T-helper 2 cell treated with Interferon-gamma antibody and Interleukin-4, amounts not matched to agents 100 ng/mL and 5 ng/mL, for 36 hours (primary cell): ENCODE data around the gene MST1. TPM values are rescaled to one million over a fixed set of nuclear protein-coding genes. Genes with fewer than 3 reads are reported as not detected.

ENCODE experiments used
- intact Hi-C: fragments of 100-400 bp; cut with micrococcal nuclease; formaldehyde crosslinking; loops from one replicate; pipeline ENCODE4 v1.15.1; 2023
- total RNA-seq: library from RNA; stranded (reverse); gene quantifications from 2 replicates; pipeline ENCODE4 v1.2.3, GENCODE V29; 2022

Gene MST1
- total RNA-seq, 1 donor from 2014 or later: 10.4 TPM

DNA sequence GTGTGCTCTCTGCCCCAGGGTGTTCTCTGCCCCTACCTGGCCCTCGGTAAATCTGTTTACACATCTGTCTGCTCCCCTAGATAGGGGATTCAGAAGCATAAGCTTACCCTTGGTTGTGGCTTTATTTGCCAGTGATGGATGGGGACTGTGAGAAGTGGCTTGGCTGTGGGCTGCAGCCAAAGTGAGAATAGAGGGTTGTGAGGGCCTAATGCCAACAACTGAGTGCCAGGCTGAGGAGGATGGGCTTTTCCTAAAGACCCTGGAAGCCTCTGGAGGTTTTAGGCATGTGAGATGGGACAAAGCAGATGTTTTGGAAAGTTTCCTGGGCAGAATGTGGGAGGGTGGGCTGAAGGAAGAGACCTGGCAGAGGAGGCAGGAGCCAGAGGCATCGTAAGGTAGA is 30.6 kb downstream of the MST1 start:
- intact Hi-C loops: no loop called here

DNA sequence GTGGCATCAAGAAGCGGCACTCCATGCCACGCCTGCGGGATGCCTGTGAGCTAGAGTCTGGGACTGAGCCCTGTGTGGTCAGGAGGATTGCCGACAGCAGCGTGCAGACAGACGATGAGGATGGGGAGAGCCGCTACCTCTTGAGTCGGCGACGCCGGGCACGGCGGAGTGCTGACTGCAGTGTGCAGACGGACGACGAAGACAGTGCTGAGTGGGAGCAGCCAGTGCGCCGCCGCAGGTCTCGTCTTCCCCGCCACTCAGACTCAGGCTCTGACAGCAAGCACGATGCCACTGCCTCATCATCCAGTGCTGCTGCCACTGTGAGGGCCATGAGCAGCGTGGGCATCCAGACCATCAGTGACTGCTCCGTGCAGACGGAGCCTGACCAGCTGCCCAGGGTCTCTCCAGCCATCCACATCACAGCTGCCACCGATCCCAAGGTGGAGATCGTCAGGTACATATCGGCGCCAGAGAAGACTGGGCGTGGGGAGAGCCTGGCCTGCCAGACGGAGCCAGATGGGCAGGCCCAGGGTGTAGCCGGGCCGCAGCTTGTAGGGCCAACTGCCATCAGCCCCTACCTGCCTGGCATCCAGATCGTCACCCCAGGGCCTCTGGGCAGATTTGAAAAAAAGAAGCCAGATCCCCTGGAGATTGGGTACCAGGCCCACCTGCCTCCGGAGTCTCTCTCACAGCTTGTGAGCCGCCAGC is 31.9 kb downstream of the MST1 start:
- intact Hi-C loops: no loop called here

DNA sequence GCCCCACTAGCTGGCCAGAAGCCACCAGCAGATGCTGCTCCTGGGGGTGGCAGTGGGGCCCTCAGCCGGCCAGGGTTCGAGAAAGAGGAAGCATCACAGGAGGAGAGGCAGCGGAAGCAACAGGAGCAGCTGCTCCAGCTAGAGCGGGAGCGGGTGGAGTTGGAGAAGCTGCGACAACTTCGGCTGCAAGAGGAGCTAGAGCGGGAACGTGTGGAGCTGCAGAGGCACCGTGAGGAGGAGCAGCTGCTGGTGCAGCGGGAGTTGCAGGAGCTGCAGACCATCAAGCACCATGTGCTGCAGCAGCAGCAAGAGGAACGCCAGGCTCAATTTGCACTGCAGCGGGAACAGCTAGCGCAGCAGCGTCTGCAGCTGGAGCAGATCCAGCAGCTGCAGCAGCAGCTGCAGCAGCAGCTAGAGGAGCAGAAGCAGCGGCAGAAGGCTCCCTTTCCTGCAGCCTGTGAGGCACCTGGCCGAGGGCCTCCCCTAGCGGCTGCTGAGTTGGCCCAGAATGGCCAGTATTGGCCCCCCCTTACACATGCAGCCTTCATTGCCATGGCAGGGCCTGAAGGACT is 32.6 kb downstream of the MST1 start:
- intact Hi-C loops: no loop called here

DNA sequence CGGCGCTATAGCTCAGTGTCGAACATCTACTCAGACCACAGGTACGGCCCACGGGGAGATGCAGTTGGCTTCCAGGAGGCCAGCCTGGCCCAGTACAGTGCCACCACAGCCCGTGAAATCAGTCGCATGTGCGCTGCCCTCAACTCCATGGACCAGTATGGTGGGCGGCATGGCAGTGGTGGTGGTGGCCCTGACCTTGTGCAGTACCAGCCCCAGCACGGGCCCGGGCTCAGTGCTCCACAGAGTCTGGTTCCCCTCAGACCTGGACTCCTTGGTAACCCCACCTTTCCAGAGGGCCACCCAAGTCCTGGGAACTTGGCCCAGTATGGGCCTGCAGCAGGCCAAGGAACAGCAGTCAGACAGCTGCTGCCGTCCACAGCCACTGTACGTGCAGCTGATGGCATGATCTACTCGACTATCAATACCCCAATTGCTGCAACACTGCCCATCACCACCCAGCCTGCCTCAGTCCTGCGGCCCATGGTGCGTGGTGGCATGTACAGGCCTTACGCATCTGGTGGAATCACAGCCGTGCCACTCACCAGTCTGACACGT is 33.5 kb downstream of the MST1 start:
- intact Hi-C loops: no loop called here

DNA sequence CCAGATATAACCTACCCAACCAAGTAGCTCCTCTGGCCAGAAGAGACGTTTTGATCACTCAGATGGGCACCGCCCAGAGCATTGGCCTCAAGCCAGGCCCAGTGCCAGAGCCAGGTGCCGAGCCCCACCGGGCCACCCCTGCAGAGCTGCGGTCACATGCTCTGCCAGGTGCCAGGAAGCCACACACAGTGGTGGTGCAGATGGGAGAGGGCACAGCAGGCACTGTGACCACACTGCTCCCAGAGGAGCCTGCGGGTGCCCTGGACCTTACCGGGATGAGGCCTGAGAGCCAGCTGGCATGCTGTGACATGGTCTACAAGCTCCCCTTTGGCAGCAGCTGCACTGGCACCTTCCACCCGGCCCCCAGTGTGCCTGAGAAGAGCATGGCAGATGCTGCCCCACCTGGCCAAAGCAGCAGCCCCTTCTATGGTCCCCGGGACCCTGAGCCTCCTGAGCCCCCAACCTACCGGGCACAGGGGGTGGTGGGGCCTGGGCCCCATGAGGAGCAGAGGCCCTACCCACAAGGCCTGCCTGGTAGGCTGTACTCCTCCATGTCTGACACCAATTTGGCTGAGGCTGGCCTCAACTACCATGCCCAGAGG is 34.2 kb downstream of the MST1 start:
- intact Hi-C loops: no loop called here

DNA sequence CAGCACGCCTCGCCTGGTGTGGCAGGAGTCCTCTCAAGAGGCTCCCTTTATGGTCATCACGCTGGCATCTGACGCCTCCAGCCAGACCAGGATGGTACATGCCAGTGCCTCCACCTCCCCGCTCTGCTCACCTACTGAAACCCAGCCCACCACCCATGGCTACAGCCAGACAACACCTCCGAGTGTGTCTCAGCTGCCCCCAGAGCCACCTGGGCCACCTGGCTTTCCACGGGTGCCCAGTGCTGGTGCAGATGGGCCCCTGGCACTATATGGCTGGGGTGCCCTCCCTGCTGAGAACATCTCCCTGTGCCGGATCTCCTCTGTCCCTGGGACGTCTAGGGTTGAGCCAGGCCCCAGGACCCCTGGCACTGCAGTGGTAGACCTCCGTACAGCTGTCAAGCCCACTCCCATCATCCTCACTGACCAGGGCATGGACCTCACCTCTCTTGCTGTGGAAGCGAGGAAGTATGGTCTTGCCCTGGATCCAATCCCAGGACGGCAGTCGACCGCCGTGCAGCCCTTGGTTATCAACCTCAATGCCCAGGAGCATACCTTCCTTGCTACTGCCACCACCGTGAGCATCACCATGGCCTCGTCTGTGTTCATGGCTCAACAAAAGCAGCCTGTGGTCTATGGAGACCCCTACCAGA is 35.0 kb downstream of the MST1 start:
- intact Hi-C loops: no loop called here

DNA sequence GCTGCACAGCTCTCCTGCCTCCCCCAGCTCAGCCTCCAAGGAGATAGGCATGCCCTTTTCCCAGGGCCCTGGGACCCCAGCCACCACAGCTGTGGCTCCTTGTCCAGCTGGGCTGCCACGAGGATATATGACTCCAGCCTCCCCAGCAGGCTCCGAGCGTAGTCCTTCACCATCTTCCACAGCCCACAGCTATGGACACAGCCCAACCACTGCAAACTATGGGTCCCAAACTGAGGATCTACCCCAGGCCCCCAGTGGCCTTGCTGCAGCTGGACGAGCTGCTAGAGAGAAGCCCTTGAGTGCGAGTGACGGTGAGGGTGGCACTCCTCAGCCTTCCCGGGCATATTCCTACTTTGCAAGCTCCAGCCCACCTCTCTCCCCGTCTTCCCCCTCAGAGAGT is 35.7 kb downstream of the MST1 start:
- intact Hi-C loops: no loop called here

DNA sequence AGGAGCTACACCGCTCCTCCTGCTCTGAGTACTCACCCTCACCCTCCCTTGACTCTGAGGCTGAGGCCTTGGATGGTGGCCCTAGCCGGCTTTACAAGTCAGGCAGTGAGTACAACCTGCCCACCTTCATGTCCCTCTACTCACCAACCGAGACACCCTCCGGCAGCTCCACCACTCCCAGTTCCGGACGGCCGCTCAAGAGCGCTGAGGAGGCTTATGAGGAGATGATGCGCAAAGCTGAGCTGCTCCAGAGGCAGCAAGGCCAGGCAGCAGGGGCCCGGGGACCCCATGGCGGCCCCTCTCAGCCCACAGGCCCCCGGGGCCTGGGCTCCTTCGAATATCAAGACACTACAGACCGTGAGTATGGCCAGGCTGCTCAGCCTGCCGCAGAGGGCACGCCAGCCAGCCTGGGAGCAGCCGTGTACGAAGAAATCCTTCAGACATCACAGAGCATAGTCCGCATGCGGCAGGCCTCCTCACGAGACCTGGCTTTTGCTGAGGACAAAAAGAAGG is 36.3 kb downstream of the MST1 start:
- intact Hi-C loops: no loop called here

DNA sequence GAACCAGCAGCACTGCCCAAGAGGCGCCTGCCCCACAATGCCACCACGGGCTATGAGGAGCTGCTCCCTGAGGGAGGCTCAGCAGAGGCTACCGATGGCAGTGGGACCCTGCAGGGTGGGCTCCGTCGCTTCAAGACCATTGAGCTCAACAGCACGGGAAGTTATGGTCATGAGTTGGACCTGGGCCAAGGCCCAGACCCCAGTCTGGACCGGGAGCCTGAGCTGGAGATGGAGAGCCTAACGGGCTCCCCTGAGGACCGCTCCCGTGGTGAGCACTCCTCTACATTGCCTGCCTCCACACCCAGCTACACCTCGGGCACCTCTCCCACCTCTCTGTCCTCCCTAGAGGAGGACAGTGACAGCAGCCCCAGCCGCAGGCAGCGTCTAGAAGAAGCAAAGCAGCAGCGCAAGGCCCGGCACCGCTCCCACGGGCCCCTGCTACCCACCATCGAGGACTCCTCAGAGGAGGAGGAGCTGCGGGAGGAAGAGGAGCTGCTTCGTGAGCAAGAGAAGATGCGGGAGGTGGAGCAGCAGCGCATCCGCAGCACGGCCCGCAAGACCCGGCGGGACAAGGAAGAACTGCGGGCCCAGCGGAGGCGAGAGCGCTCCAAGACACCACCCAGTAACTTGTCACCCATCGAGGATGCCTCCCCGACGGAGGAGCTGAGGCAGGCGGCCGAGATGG is 36.9 kb downstream of the MST1 start:
- intact Hi-C loops: no loop called here

DNA sequence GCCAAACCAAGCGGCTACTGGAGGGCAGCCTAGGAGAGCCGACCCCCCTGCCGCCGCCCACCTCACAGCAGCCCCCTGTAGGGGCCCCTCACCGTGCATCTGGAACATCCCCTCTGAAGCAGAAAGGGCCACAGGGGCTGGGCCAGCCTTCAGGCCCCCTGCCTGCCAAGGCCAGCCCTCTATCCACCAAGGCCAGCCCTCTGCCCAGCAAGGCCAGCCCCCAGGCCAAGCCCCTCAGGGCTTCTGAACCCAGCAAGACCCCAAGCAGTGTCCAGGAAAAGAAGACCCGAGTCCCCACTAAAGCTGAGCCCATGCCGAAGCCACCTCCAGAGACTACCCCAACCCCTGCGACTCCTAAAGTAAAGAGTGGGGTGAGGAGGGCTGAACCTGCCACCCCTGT is 38.6 kb downstream of the MST1 start:
- intact Hi-C loops: no loop called here

DNA sequence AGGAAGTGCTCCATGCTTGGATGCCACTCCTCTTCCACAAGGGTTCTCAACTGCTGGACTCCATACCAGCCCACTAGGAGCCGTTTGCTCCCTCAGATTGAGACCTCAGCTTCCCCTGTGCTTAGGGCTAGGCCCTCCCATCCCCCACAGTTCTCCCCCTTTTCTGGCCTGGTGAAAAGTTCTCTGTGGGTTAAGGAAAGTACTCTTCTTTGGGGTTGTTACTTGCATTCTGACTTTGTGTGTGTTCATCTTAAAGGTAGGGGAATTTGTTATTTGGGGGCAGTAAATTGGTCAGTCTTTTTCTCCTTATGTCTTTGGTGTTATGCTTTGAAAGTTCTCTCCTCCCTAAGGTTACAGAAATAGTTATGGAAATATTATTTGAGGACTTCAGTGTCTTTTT is 39.1 kb downstream of the MST1 start:
- intact Hi-C loops: no loop called here

DNA sequence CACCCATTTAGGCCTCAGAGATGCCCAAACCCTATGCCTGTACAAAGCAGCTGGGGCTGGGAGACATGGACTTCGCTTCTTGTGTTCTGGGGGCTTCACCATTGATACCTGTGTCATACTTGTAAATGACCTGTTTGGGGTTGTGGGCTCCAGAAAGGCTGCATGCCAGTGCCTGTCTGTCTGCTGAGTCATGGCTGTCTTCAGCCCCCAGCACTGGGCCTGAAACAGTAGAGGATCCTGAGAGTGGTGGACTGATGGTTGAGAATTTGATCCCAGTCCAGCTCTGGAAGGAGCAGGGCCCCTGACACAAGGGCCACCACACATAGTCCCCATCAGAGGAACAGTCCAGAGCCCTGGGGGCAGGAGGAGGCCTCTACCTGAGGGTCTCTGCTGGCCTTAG is 39.7 kb downstream of the MST1 start:
- intact Hi-C loops: no loop called here

DNA sequence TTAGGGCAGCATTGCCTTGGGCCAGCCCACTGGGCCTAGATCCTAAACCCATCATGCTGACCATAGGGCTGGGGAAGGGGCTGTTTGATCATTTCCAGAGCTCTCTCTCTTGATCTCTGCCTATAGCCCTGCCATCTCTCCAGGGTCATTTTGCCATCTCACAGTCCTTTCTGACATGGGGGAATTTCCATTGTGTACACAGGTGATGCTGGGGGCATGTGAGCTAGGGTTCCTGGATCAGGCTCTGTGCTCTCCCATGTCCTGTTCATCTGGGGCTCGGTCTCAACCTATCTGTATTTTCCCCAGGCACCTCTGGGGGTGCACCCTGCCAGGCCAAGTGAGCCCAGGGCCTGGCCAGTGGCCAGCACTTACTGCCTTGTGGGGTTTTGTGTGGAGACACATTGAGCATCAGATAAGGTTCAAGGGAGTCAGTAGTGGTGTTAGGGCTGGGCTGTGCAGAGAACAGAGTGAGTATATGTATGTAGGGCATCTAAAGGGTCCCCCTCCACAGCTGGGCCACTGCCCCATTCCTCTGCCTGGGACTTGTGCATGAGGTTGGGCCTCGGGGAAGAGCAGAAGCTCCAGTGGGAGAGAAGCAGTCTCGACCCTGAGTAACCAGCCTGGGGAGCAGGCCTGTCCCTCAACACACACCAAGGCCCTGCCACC is 40.8 kb downstream of the MST1 start:
- intact Hi-C loops: no loop called here

DNA sequence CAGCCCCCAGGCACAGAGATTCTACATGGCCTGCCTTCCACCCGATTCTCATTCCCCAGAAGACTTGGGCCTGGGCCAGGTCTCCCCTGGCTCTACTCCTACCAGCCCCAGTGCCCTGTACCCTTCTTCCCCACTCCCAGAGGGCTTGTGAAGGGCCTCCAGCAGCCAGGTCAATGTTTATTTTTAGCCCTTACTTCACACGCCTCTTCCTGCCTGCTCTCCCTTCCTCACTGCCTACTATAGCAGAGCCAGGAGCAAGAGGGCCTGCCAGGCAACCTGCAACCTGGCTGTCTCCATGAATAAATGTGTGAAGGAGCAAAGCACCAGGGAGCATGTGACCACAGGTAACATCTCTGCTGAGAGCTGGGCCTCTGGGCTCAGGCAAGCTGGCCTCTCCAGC is 41.5 kb downstream of the MST1 start:
- intact Hi-C loops: no loop called here

DNA sequence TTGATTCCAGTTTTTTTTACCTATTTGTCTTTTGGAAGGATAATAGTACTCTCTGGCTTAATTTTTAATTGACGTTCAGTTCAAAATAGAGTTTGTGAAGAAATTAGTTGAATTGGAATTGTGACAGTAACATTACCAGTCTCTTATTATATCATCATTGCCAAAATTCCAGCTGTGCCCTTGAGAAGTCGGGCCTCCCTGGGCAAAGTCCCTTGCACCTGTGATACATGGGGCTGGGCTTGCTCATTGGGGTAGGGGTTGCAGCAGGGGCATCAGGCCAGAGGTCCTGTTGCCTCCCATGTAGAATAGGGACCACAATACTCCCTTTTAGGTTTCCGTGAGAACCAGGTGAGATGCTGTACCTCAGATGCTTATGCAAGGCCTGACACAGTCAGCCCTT is 43.0 kb downstream of the MST1 start:
- intact Hi-C loops: no loop called here

DNA sequence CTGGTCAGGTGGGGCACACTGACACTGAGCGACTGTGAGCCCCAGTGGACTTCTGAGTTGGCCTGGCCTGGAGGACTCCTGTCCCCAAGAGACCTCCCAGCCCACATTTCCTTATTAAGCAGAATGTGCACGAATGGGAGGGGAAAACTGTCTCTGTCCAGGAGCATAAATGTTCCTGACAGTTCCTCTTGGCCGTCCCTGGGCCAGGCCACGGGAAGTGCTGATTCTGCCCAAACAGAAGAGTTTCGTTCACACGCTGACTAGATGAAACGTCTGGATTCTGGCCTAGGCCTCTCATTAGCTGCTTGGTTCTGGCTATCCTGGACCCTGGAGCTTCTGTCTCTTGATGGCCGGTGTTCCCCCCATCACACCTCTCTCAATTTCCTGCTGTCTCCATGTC is 44.6 kb downstream of the MST1 start:
- intact Hi-C loops: no loop called here

DNA sequence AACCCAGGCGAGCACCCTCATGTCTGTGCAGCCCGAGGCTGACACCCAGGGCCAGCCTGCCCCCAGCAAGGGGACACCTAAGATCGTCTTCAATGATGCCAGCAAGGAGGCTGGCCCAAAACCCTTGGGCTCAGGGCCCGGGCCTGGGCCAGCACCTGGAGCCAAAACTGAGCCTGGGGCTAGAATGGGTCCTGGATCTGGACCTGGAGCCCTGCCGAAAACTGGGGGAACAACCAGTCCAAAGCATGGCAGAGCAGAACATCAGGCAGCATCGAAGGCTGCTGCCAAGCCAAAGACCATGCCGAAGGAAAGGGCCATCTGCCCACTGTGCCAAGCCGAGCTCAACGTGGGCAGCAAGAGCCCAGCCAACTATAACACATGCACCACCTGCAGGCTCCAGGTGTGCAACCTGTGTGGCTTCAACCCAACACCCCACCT is 46.5 kb downstream of the MST1 start:
- intact Hi-C loops: no loop called here

DNA sequence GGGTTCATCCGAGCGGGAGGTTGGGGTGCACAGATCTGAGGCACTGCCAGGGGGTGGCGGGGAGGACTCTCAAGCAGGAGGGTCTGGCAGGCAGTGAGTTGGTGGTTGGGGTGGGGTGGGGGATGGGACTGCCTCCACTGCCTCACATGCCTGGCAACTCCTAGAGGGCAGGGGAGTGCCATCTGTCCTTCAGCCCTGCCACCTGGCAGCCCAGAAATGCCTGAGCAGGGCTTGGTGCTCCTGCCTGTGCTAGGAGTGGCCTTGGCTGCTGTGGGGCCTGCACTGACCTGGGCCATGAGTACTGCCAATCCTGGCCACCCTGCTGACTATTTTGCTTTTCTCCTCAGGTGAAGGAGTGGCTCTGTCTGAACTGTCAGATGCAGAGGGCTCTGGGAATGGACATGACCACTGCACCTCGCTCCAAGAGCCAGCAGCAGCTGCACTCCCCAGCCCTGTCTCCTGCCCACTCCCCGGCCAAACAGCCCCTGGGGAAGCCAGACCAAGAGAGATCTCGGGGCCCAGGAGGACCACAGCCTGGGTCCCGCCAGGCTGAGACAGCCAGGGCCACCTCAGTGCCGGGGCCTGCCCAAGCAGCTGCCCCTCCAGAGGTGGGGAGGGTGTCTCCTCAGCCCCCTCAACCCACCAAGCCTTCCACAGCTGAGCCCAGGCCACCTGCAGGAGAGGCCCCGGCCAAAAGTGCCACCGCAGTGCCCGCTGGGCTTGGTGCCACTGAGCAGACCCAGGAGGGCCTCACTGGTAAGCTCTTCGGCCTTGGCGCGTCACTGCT is 47.2 kb downstream of the MST1 start:
- intact Hi-C loops: no loop called here

DNA sequence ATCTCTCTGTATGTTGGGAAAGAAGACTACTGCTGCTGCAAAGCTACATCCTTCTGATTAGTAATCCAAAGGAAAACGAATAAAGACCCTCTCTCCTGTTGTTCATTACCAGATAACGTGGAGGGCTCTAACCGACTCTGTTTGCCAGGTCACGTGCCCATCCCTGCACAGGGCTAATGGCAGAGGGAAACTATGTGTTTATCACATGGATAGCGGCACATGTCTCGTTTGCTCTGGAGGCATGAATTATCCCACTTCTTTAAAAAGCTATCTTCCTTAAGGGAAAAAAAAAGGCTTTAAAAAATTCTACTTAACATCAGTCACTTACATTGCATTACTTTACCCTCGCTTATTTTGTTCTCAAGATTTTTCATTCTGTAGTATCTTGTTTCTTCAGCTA is 48.0 kb downstream of the MST1 start:
- intact Hi-C loops: no loop called here

DNA sequence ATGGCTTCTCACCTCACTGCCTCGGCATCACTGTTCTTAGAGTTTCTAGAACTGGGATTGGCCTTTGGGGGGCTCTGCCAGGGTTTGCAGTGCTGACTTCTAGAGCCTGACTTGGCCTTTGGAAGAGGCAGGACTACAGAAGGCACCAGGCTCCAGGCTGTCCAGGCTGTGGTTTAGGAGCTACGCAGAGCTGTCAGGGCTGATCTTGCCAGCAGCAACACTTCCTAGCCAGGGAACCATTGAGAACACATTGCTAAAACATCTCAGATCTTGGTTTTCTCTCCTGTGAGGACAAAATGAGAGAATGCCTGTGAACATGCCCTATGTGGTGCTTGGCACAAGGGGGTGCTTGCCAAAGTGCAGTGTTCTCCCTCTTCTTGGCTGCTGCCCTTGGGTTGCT is 49.7 kb downstream of the MST1 start:
- intact Hi-C loops: no loop called here
